Stimulated activated CD8-positive, alpha-beta memory T cell treated with anti-CD3 and anti-CD28 coated beads, Interleukin-15, amount 100 ng/mL, for 48 hours (primary cell): Measurements from ENCODE around the gene SOWAHB.

ENCODE experiments used
- DNase-seq, 2 donors: peaks; one replicate each; pipeline ENCODE4 v3.0.0-alpha.2; 2020; ENCODE audit warnings: low read depth in 2 of 2

The SOWAHB gene

GRCh38 chr4:76854858-76855257, 43.1 kb downstream of the SOWAHB start:
- DNase-seq = no peak

- DNase-seq = no peak
These were observed 46.6 kb downstream of the SOWAHB start for GRCh38 chr4:76851375-76851774.

GRCh38 chr4:76850010-76850441, 47.9 kb downstream of the SOWAHB start:
- DNase-seq = no peak
